Stimulated activated CD8-positive, alpha-beta memory T cell treated with anti-CD3 and anti-CD28 coated beads, Interleukin-12 subunit alpha, Interleukin-12 subunit beta, amount 100 ng/mL, for 1 hour (primary cell): Measurements from ENCODE around the gene OR12D3.
"Not testable (repeated sequence)": the region's sequence is repeated elsewhere in the genome, so short reads cannot be mapped to it uniquely, and the experiment has no call there.

Experiments
- DNase-seq: peaks from one replicate; pipeline ENCODE4 v3.0.0-alpha.2; 2020; ENCODE audit warnings: low read depth

The OR12D3 gene

GRCh38 chr6:29375191-29375590, at the start of gene OR12D3:
Gene OR12D3, minus strand, starts transcription at chr6:29375291. Its CDS starts 4 bp downstream, at chr6:29375287.
- DNase-seq, result no peak

GRCh38 chr6:29424575-29424974, 49.5 kb upstream of the OR12D3 start:
- DNase-seq, result no peak

- DNase-seq, result no peak
Measured at GRCh38 chr6:29424168-29424567, 49.1 kb upstream of the OR12D3 start.

GRCh38 chr6:29419516-29419915, 44.4 kb upstream of the OR12D3 start:
- DNase-seq, result no peak

GRCh38 chr6:29414588-29414987, 39.5 kb upstream of the OR12D3 start, which contains the start of gene OR12D1:
Gene OR12D1, plus strand, starts transcription at chr6:29414928.
- no peak for DNase-seq

- DNase-seq, result no peak
Measured at GRCh38 chr6:29403801-29404200, 28.7 kb upstream of the OR12D3 start.

GRCh38 chr6:29399525-29399924, 24.4 kb upstream of the OR12D3 start:
- DNase-seq, result no peak

- no peak for DNase-seq
Measured at GRCh38 chr6:29395331-29395730, 20.2 kb upstream of the OR12D3 start, which contains the start of gene OR12D2. Gene OR12D2, plus strand, starts transcription at chr6:29395631. Its CDS starts 1,069 bp downstream, at chr6:29396700.

GRCh38 chr6:29388533-29388932, 13.4 kb upstream of the OR12D3 start:
- DNase-seq, result no peak

- no peak for DNase-seq
Measured at GRCh38 chr6:29376003-29376402, 912 bp upstream of the OR12D3 start.

- no peak for DNase-seq
Measured at GRCh38 chr6:29368765-29369164, 6.3 kb downstream of the OR12D3 start, which contains the start of gene OR5V1. Gene OR5V1, minus strand, starts transcription at chr6:29368865. Its CDS starts 12,670 bp downstream, at chr6:29356195.

- no peak for DNase-seq
Measured at GRCh38 chr6:29355603-29356002, 19.5 kb downstream of the OR12D3 start.

GRCh38 chr6:29354980-29355379, 20.1 kb downstream of the OR12D3 start:
- no peak for DNase-seq

- not testable (repeated sequence) for DNase-seq
Measured at GRCh38 chr6:29349348-29349747, 25.7 kb downstream of the OR12D3 start.

GRCh38 chr6:29345380-29345779, 29.7 kb downstream of the OR12D3 start:
- DNase-seq, result no peak

- no peak for DNase-seq
Measured at GRCh38 chr6:29336269-29336668, 38.8 kb downstream of the OR12D3 start.

- no peak for DNase-seq
Measured at GRCh38 chr6:29332676-29333075, 42.4 kb downstream of the OR12D3 start.

GRCh38 chr6:29325777-29326176, 49.3 kb downstream of the OR12D3 start:
- DNase-seq, result no peak
